OCI-LY7 (cell line): ENCODE results near the gene VEGFC.

Experiments used
- CTCF ChIP-seq: fragments of 200-600 bp; sonication (generic); conservative IDR thresholded peaks from 2 replicates; pipeline ENCODE4 v1.5.1; 2014; ENCODE audit warnings: mild to moderate bottlenecking, antibody characterized with exemption, low read length, moderate library complexity, mixed read lengths
- EZH2phosphoT487 ChIP-seq: fragments of 200-600 bp; sonication (generic); IDR thresholded peaks from 2 replicates; pipeline ENCODE4 v1.6.1; 2018; ENCODE audit warnings: low read depth, borderline replicate concordance, mild to moderate bottlenecking, mixed run types, antibody characterized with exemption, low read length, moderate library complexity, mixed read lengths

GRCh38 chr4:176767183-176767582, 25.5 kb downstream of the VEGFC start:
- TF ChIP-seq CTCF: no peak
- TF ChIP-seq EZH2phosphoT487: no peak
